Stimulated activated CD4-positive, alpha-beta T cell treated with anti-CD3 and anti-CD28 coated beads, Interleukin-1b, Interleukin-23, amount 100 ng/mL, for 1 hour (primary cell): ENCODE results near the gene PPM1H.

Source experiments
- DNase-seq, 2 donors: peaks; one replicate each; pipeline ENCODE4 v3.0.0-alpha.2; 2020; ENCODE audit warnings: low read depth in 2 of 2

The PPM1H gene

DNA sequence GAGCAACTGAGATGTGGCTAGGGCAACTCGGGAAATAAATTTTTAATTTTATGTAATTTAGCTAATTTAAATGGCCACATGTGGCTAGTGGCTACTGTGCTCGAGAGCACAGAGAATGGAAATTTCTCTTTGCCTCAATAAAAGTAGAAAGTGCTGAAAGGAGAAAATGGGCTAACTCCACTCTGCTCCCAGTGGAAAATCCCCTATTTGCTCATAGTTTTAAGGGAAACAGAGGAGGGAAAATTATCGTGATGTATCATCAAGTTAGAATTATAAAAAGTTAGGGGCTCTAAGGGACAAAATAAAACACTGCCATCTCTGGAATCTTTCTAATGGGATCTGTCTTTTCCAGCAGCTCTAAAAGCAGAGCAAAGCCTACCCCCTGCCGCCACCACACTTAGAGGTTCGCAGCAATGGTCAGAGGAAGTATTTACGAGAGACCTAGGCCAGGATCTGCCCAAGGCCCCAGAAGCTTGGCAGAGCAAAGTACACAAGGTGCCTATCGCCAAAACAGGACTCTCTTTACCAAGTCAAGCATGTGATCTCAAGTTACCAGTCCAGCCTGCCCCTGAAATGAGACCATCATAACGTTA, 220.7 kb downstream of the PPM1H start:
- no peak for DNase-seq

DNA sequence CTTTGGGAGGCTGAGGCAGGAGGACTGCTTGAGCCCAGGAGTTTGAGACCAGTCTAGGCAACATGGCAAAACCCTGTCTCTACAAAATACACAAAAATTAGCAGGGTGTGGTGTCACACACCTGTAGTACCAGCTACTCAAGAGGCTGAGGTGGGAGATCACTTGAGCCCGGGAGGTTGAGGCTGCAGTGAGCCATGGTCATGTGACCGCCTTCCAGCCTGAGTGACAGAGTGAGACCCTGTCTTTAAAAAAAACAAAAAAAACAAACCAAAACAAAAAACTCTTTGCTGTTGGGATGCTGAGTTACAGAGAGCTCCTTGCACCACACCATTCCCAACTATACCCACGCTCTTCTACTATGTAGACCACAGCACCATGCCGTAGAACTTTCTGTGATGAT, 221.2 kb downstream of the PPM1H start:
- no peak for DNase-seq

- DNase-seq: no peak
Observed at GRCh38 chr12:62712681-62713573, 222.0 kb downstream of the PPM1H start.

DNA sequence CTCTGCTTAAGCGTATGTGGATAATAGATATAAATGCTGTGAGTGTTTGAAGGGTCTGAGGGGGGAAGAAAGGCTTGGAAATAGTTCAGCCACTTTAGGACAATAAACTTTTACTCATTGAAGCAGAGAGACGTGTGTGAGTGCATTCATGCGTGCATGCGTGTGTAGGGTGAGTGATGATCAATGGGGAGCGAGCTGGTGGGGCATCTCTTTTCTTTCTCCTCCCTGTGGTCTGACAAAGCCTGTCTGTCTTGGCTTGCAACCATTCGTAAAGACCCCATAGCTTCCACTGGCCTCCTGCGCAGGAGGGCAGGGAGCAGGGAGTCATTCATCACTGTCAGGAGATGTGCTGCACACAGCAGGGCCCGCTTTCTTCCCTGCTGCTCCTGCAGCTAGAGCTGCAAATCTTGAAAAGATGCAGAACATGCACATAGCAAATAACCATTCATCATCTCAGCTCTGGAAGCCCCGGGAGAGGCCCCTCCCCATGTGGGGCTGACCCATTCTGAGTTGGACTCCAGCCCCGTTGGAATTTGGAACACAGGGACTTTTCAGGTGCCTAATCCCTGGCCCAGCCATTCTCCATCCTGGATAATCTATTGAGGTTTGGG, 223.2 kb downstream of the PPM1H start:
- no peak for DNase-seq

DNA sequence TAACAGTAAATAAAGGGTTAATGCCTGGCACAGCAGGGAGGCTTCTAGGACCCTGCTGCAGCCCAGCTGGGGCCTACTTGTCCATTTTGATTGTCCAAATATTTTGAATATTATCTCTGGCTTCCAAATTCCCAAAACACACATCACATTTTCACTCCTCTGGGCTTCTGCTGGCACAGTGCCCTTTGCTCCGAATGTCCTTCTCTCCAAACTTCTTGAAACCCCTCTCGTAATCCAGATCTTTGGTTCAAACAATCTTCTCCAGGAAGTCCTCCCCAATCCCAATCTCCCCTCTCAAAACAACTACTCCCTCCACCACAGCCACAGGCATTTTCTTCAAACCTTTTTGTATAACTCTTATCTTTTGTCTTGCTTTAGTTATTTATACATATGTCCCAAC, 225.6 kb downstream of the PPM1H start:
- DNase-seq: no peak

DNA sequence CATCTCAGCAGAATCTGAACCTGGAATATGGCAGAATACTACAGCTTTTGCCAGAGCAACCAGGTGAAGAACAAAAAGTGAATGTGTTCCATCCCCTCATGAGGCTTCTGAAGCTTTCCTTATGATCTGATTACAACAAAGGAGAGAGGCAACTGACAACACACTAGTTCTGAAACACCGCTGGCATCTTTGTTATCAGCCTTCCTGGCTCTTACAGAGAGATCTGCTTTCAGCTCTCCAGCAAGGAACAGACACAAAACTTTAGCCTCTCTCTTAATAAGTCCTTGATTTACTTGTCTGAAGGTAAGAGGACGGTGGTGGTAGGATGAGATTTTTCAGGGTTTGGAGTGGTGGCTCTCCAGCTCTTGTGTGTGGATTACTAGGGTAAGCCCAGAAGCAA, 227.0 kb downstream of the PPM1H start:
- DNase-seq: no peak

DNA sequence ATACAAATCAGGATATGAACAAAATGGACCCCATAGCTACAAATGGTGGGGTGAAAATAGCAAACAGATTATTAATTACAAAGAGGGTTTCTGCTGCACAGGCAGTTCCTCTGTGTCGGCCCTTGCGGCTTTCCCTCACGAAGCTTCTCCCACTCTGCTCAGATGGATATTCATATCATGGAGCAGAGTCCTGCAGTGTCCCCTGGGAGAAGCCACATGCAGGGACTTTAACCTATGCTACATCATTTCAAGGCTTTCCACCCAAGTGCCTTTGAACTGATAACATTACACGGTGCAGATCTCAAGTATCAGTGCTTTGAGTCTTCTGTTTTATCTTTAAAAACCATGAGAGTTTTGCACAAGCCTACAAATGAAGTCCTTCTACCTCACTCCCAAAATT, 229.1 kb downstream of the PPM1H start:
- no peak for DNase-seq

- DNase-seq: no peak
Observed at GRCh38 chr12:62703011-62703380, 232.0 kb downstream of the PPM1H start.

DNA sequence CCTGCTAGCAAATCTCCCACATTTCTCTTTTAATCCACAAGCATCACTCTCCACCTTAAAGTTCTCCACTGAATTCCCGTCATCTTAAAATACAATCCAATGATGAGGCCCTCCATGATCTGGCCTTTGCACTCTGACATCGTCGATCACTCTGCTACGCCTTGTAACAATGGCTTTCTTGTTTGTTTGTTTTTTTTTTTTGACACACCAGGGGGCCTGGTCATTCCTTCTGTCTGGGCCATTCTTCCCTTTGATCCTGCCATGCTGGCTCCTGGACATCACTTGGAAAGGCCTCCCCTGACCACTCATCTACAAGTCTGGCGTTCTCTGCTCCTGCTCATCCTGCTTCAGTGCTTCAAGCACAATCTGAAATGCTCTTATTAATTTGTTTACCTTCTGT, 233.5 kb downstream of the PPM1H start:
- no peak for DNase-seq

DNA sequence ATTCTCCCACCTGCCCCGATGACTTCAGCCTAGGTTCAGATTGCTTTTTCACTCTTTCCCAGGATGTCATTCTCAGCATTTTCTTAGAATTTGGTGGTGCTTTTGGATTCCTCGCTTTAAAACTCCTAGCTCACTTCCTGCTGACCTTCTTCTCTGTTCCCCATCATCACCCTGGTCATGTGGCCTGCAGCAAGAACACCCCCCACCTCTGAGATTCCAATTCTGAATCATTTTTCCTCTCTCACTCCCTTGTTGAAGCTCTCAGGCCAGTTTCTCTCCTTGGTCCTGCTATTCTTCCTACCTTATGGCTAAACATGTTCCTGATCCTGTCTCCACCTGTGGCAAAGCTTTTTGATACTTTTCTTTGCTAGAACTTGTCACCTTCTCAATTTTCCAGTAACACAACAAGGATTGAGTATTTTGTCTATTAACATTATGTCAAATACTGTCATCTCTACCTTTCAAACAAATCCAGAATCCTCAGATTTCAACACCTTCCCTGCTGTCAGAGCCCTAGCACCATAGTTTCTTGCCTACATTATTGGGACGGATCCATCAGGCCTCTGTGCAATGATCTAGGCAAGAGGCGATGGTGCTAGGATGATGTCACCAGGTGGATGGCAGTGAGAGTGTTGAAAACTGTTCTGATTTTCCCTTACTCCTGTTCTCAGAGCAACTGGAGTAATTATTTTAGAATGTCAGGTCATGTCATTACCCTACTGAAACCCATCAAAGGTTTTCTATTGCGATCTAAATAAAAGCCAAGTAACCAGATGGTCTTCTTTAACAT, 234.7 kb downstream of the PPM1H start:
- no peak for DNase-seq

GRCh38 chr12:62698701-62699101, 236.2 kb downstream of the PPM1H start:
- no peak for DNase-seq

DNA sequence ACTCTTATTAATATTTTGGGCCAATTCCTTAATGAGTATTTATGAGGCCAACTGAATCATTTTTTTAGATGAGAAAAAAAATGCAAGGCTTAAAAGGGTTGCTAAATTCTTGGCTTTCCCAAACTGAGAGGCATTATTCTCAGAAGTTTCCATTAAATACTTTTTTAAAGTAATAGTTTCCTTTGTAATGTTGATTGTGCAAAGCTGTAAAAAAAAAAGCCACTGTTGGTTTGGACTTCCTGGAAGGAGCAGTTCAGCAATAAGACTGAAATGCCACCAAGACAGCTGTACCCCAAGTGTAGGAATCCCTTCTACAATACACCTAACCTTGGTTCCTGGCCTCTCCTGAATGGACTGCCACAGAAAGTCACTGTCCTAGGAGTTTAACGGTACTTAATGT, 237.1 kb downstream of the PPM1H start:
- DNase-seq: no peak

DNA sequence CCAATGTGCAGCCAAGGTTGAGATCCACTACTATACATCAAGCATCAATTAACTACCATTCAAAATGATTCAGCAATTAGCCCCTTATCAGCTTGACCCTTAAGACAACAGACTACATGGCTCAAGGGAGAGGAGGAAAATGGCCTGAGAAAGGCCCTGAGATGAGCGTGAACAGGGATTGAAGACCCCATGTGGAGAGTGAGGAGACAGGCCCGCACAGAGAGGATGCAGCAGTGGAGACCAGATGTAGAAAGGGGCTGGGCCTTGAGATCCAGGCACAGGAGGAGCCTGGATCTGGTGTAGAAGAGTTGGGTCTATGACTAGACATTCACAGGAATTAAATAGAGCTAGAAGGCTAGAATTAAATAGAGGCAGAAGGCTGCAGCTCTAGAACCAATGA, 239.3 kb downstream of the PPM1H start:
- DNase-seq: no peak

- DNase-seq: no peak
Observed at GRCh38 chr12:62694632-62695031, 240.3 kb downstream of the PPM1H start.

- no peak for DNase-seq
Observed at GRCh38 chr12:62694116-62694515, 240.8 kb downstream of the PPM1H start.

DNA sequence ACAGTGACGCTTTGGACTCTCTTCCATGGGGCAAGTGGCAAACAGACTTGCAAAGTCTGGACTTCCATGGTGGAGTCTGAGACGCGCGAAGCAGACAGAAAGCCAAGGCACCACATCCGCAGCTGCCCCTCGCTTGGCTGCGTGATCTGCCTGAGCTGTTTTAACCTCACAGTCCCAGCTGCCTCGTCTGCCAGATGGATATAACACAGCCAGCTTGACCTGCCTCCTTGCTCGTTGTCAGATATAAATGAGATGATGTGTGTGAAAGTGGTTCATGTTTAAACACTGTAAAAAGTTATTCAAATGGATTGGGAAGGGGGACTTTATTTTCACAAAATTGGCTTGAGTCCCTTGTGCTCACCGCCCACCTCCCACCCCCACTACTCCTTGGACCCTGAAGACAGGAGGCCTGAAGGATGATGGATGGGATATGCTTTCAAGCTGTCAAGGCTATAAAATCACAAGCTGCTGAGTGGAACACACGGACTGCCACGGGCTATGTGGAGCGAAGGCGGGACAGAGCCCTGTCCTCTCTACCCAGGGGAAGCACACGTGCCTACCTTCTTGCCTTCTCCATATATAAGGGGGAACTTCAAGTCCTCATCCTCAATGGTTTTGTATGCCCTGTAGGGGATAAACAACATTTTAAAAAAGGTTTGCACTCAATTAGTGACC, 241.4 kb downstream of the PPM1H start:
- no peak for DNase-seq

DNA sequence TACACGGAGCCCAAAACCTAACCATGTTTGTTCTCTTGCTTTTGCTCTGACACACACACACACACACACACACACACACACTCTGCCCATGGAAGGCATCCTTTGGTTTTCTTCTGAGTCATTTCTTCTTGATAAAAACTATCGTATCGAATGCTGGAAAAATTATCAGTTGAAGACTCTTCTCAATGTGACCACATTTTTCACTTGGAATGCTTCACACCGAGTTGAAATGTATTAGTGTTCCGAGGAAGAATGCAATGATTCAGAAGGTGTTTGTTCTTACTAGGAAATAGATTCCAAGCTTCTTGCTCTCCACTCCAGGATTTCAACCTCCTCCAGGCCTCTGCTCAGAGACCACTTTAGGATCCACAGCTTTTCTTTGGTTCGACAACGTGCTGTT, 242.1 kb downstream of the PPM1H start:
- no peak for DNase-seq

- no peak for DNase-seq
Observed at GRCh38 chr12:62691309-62691708, 243.6 kb downstream of the PPM1H start.

- DNase-seq: no peak
Observed at GRCh38 chr12:62689042-62689839, 245.7 kb downstream of the PPM1H start.

DNA sequence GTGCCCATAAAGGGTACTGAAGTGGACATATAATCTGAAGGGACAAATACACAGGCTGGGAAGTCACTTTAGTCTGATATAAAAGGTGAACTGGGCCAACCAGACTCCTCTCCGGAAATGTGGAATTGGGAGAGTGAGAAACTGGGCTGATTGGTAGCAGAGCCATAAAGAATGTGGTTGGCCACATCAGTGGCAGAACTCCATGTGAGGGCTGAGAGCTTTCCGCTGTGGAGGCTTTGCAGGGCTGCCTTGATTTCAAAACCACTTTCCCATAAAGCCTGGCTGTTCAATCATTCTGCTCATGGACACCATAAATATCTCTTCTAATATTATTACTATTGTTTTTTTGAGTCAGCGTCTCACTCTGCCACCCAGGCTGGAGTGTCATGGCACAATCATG, 248.0 kb downstream of the PPM1H start:
- DNase-seq: no peak
